Endothelial cell of umbilical vein (primary cell): ENCODE measurements around the gene ZNF615. TPM values are rescaled to one million over a fixed set of nuclear protein-coding genes. Genes with fewer than 3 reads are reported as not detected.
"Not testable (repeated sequence)": the region's sequence is repeated elsewhere in the genome, so short reads cannot be mapped to it uniquely, and the experiment has no call there.

Source experiments
- BruUV-seq: library from RNA; stranded (reverse); fragments of 400-500 nt; replicated peaks from 2 replicates; lab custom pipeline; 2021; lab: Mats Ljungman, UMichigan
- CTCF ChIA-PET: fragments of 300-600, 350-600 bp; sonication (Branson Sonifier 250); formaldehyde crosslinking; loops from one replicate; lab custom pipeline; 2021; ENCODE audit warnings: antibody characterized with exemption, inconsistent platforms; lab: Charles Lee
- POLR2A ChIA-PET: fragments of 300-600, 350-600 bp; sonication (Branson Sonifier 250); formaldehyde crosslinking; loops from one replicate; lab custom pipeline; 2021; ENCODE audit warnings: antibody characterized with exemption, inconsistent platforms; lab: Charles Lee
- DNase-seq: peaks from one replicate; pipeline ENCODE4 v3.0.0-alpha.2; 2011; ENCODE audit warnings: low read depth, low spot score
- FAIRE-seq: peaks from 2 replicates; lab custom pipeline; 2011; peaks lifted over from hg19 to GRCh38; lab: Jason Lieb, UNC
- H2AFZ ChIP-seq: 2 replicates; pipeline ENCODE4 v1.6.0; 2012; ENCODE audit warnings: low read depth, low read length, control low read depth, inconsistent platforms
- H3K27ac ChIP-seq: 2 replicates; pipeline ENCODE4 v1.5.1; 2011; ENCODE audit warnings: low read depth, mild to moderate bottlenecking, control low read depth, low read length, moderate library complexity; ENCODE audit not compliant: insufficient read depth
- H3K27me3 ChIP-seq, 2 experiments: 2 replicates each; pipeline versions ENCODE4 v1.6.0 to v1.6.1; 2011; ENCODE audit warnings: low read length in 2 of 2, mixed read lengths in 1 of 2; ENCODE audit not compliant: control insufficient read depth in 2 of 2, insufficient read depth in 2 of 2
- H3K36me3 ChIP-seq, 2 experiments: 2 replicates in 1 of 2; 3 replicates in 1 of 2; pipeline ENCODE4 v1.5.1; 2011; ENCODE audit warnings: low read length in 2 of 2, mild to moderate bottlenecking in 1 of 2, moderate library complexity in 1 of 2; ENCODE audit not compliant: control insufficient read depth in 2 of 2, insufficient read depth in 2 of 2; ENCODE audit errors: extremely low read depth in 1 of 2
- H3K4me1 ChIP-seq: 3 replicates; pipeline ENCODE4 v1.5.1; 2011; ENCODE audit warnings: mild to moderate bottlenecking, low read length; ENCODE audit not compliant: control insufficient read depth, insufficient read depth; ENCODE audit errors: extremely low read depth
- H3K4me2 ChIP-seq: 2 replicates; pipeline ENCODE4 v1.6.1; 2011; ENCODE audit warnings: low read length, control low read depth, mixed read lengths; ENCODE audit not compliant: insufficient read depth
- H3K4me3 ChIP-seq, 3 experiments: fragments of 200-600 bp in 1 of 3; sonication (generic), shearing (Covaris generic) in 1 of 3; replicated peaks in 1 of 3; 2 replicates each; pipeline ENCODE4 v1.5.1; 2011 to 2016; ENCODE audit warnings: control low read depth in 3 of 3, low read length in 3 of 3, mild to moderate bottlenecking in 2 of 3, inconsistent platforms in 1 of 3, low read depth in 1 of 3, moderate library complexity in 1 of 3; ENCODE audit not compliant: insufficient read depth in 1 of 3
- H3K79me2 ChIP-seq: 2 replicates; pipeline ENCODE4 v1.6.0; 2012; ENCODE audit warnings: low read length, inconsistent platforms; ENCODE audit not compliant: control insufficient read depth, insufficient read depth
- H3K9ac ChIP-seq: replicated peaks from 2 replicates; pipeline ENCODE3; 2011; ENCODE audit warnings: low read length, control low read depth; ENCODE audit not compliant: insufficient read depth; ENCODE audit errors: extremely low read depth
- H3K9me1 ChIP-seq: replicated peaks from 3 replicates; pipeline ENCODE4 v1.6.0; 2011; ENCODE audit warnings: mild to moderate bottlenecking, low read length; ENCODE audit not compliant: control insufficient read depth, insufficient read depth; ENCODE audit errors: extremely low read depth
- H3K9me3 ChIP-seq: replicated peaks from 2 replicates; pipeline ENCODE4 v1.5.1; 2012; ENCODE audit warnings: low read length, inconsistent platforms; ENCODE audit not compliant: control insufficient read depth, insufficient read depth
- H4K20me1 ChIP-seq: replicated peaks from 2 replicates; pipeline ENCODE3; 2011; ENCODE audit warnings: mild to moderate bottlenecking, low read length; ENCODE audit not compliant: control insufficient read depth, insufficient read depth; ENCODE audit errors: extremely low read depth
- dilution Hi-C: fragments of 300-500 bp; cut with MboI; formaldehyde crosslinking; loops from one replicate; pipeline ENCODE4 v1.15.0; 2019; ENCODE audit warnings: low sequenced_read_pairs; ENCODE audit not compliant: extremely low pct_ligation_motif_present
- intact Hi-C: fragments of 100-400 bp; cut with micrococcal nuclease; formaldehyde crosslinking; loops from one replicate; pipeline ENCODE4 v1.10.0; 2022
- polyA plus RNA-seq, 4 experiments: library from polyadenylated mRNA; depleted of rRNA in 3 of 4; stranded (reverse) in 3 of 4; unstranded in 1 of 4; fragments of >200 nt; gene quantifications; 2 replicates each; pipeline versions ENCODE4 v1.2.1 to v1.2.3, GENCODE V29; 2011 to 2012; ENCODE audit warnings: missing spikeins in 1 of 4
- total RNA-seq: library from RNA; stranded (reverse); gene quantifications from 2 replicates; pipeline ENCODE4 v1.2.3, GENCODE V29; 2021

ZNF615 gene
- total and polyA plus RNA-seq, 2 donors (not counting 3 experiments of a cell fraction or from before 2014, with no cell fraction given): 1.4 to 4.5 TPM

GRCh38 chr19:52026255-52026990, 18.4 kb upstream of the ZNF615 start:
- H3K9ac ChIP-seq, H2AFZ ChIP-seq, H3K9me1 ChIP-seq, H3K27ac ChIP-seq, H3K4me1 ChIP-seq, dilution Hi-C loops, H3K4me2 ChIP-seq, BruUV-seq, H3K9me3 ChIP-seq, CTCF ChIA-PET, H3K27me3 ChIP-seq, POLR2A ChIA-PET, FAIRE-seq, DNase-seq, H3K4me3 ChIP-seq, H4K20me1 ChIP-seq: not testable (repeated sequence)
- peaks cover 10% of the 10 kb centered on the region for H3K79me2 ChIP-seq
- H3K36me3 ChIP-seq: peaks cover 0 to 10% of the 10 kb centered on the region in 2 experiments
- intact Hi-C loops: loop anchor here (5.0 kb wide), 3 partner anchors 99 to 211 kb away; partner anchors contain the start of genes PPP2R1A and ZNF613

- H3K27ac ChIP-seq, H3K4me3 ChIP-seq, H2AFZ ChIP-seq, H4K20me1 ChIP-seq, H3K9me3 ChIP-seq, H3K9me1 ChIP-seq, CTCF ChIA-PET, BruUV-seq, DNase-seq, H3K4me1 ChIP-seq, H3K4me2 ChIP-seq, intact Hi-C loops, H3K9ac ChIP-seq, dilution Hi-C loops, H3K27me3 ChIP-seq, FAIRE-seq, POLR2A ChIA-PET: not testable (repeated sequence)
- H3K79me2 ChIP-seq: peaks cover 10% of the 10 kb centered on the region
- H3K36me3 ChIP-seq: peaks cover 0 to 21% of the 10 kb centered on the region in 2 experiments
These were observed 16.5 kb upstream of the ZNF615 start for GRCh38 chr19:52024478-52024877.
